GM21786 (cell line): Measurements from ENCODE around the gene FAM124B.
"Not testable (repeated sequence)": the region's sequence is repeated elsewhere in the genome, so short reads cannot be mapped to it uniquely, and the experiment has no call there.

Experiments
- ATAC-seq: cut with Tn5 transposase; IDR thresholded peaks from one replicate; pipeline ENCODE4 v1.9.1; 2021; ENCODE audit not compliant: unreplicated experiment

FAM124B gene

GRCh38 chr2:224413381-224413780, 11.5 kb upstream of the FAM124B start:
- no peak for ATAC-seq

GRCh38 chr2:224412141-224413015, 10.5 kb upstream of the FAM124B start:
- ATAC-seq, result no peak

- ATAC-seq, result no peak
Measured at GRCh38 chr2:224410946-224411561, 9.1 kb upstream of the FAM124B start.

- ATAC-seq, result no peak
Measured at GRCh38 chr2:224408676-224409075, 6.8 kb upstream of the FAM124B start.

GRCh38 chr2:224407241-224407701, 5.4 kb upstream of the FAM124B start:
- no peak for ATAC-seq

GRCh38 chr2:224405841-224406370, 4.0 kb upstream of the FAM124B start:
- no peak for ATAC-seq

GRCh38 chr2:224405412-224405811, 3.5 kb upstream of the FAM124B start:
- ATAC-seq, result no peak

GRCh38 chr2:224404796-224405195, 2.9 kb upstream of the FAM124B start:
- no peak for ATAC-seq

- no peak for ATAC-seq
Measured at GRCh38 chr2:224403657-224404056, 1.8 kb upstream of the FAM124B start.

GRCh38 chr2:224400886-224401632, 848 bp downstream of the FAM124B start:
- ATAC-seq, result no peak

- ATAC-seq, result no peak
Measured at GRCh38 chr2:224400174-224400810, 1.6 kb downstream of the FAM124B start.

GRCh38 chr2:224398289-224398688, 3.6 kb downstream of the FAM124B start:
- no peak for ATAC-seq

GRCh38 chr2:224397100-224397499, 4.8 kb downstream of the FAM124B start:
- ATAC-seq, result not testable (repeated sequence)

GRCh38 chr2:224395620-224396390, 6.1 kb downstream of the FAM124B start:
- no peak for ATAC-seq

- no peak for ATAC-seq
Measured at GRCh38 chr2:224393157-224393872, 8.6 kb downstream of the FAM124B start.

GRCh38 chr2:224392545-224392944, 9.4 kb downstream of the FAM124B start:
- no peak for ATAC-seq

GRCh38 chr2:224389317-224389716, 12.6 kb downstream of the FAM124B start:
- ATAC-seq, result no peak

- no peak for ATAC-seq
Measured at GRCh38 chr2:224386876-224387275, 15.0 kb downstream of the FAM124B start.

GRCh38 chr2:224382973-224383555, 18.8 kb downstream of the FAM124B start:
- no peak for ATAC-seq
